ENCODE data around the gene PDHX.
"Not testable (repeated sequence)": the region's sequence is repeated elsewhere in the genome, so short reads cannot be mapped to it uniquely, and the experiment has no call there.

Gene PDHX

DNA sequence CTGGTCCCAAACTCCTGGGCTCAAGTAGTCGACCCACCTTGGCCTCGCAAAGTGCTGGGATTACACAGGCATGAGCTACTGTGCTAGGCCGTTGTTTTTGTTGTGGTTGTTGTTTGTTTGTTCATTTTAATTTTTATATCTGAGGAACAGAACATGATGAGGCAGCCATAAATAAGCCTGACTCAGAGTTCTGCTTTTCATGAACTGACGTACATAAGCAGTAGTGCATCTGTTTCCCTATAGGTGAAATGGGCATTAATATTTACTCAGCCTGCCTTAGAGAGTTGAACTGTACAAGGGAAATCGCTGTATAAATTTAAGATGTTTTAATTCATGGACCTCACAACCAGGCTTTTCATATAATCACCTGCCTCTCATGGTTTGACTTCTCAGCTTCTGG, 80.5 kb downstream of the PDHX start:
- no peak for DNase-seq

DNA sequence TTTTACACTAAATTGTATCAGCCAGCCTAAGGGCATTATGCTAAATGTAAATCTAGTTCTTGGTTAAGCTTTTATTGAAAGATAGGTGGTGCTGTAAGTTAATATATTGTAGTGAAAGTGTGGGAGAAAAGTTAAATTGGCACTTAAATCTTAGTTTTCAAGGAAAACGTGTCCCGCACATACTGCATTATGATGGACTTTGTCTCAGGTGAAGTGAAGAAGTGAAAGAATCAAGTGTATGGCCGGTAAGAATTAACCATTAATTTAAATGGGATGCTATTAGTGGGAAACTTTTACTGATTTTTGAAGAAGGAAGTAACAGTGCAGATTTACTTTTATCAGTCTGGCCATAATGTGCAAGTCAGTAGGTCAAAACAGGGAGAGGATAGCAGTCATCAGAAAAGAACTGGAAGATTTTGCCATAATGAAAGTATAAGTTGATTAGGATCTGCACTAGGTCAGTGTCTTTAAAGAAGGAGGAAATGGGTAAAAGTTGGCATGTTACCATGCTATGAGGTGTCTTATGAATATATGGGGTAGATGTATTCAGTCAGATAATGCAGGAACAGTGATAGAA, 81.6 kb downstream of the PDHX start:
- no peak for DNase-seq

DNA sequence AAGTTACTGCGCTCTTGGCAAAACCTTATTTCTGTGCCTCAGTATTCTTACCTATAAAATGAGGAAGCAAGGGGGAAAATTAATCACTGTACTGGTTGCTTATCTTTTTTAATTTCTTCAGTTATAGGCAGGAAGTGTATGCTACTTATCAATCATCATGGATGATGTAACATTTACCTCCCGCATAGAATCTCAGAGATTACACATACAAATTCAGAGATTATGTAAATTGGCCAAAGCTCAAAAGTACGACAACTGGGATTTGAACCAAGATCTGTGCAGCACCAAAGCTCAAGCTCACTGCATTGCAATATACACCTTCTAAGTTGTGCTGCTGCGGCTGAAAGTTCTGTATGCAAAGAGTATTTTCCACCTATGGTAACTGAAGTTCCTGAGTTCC, 83.0 kb downstream of the PDHX start:
- DNase-seq = no peak

DNA sequence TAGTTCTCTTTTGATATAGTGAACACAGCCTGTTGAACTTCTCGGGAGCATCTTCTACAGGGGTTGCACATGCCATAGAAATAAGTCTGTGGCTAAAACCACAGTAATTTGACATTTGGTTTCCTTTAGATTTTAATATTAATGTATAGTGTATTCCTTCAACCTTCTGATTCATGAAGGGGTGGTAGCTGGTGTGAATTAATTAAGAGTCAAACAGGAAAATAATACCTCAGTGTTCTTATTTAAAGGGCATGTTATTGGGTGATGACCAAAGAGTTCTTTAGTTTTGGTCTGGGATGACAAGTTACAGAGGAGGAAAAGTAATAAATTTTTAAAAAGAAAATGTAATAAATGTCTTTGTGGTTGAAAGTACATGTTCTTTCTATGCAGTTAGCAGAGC, 86.8 kb downstream of the PDHX start:
- no peak for DNase-seq

DNA sequence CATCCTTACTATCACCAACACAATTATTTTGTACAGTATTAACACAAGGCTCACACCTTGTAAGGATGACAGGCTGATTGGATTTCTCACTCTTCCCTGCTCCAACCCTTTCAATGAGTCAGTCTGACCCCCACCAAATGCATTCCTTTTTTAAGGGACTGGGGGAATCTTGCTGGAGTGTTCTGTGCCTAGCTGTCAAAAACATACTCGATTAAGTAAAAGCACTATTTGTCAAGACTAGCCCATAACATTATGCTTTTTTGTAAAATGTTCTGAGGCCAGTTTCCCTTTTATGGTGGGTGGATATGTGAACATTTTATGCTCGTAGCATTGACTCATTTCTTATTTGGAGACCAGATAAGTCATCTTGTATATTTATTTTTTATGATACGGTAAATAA, 87.2 kb downstream of the PDHX start:
- no peak for DNase-seq

DNA sequence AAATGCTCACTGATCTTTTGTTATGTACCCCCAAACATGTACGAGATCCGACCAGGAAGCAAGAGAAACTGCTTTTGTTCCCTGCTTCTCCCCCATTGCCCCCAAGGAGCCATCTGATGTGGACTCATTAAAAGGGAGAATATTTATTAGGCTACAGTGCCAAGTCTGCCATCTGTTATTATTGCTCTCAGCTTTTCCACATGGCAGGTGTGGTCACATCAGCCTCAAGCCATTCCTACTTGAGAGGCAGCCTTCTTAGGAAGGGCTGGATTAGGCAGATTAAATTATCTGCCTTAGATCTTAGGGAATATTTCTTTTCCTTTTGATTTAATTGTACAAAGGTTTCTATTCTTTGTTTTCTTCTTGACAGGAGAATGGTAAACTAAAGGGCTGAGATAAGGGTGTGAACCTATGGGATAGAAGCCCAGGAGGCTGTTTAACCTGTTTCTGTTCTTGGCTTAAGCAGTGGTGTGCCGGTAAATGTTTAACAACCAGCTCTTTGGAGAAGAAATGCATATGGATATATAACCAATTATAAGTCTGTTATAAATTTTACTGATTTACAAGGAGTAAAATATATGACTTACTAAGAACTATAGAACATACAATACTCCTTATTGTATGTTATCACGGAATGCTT, 88.8 kb downstream of the PDHX start:
- DNase-seq = no peak

DNA sequence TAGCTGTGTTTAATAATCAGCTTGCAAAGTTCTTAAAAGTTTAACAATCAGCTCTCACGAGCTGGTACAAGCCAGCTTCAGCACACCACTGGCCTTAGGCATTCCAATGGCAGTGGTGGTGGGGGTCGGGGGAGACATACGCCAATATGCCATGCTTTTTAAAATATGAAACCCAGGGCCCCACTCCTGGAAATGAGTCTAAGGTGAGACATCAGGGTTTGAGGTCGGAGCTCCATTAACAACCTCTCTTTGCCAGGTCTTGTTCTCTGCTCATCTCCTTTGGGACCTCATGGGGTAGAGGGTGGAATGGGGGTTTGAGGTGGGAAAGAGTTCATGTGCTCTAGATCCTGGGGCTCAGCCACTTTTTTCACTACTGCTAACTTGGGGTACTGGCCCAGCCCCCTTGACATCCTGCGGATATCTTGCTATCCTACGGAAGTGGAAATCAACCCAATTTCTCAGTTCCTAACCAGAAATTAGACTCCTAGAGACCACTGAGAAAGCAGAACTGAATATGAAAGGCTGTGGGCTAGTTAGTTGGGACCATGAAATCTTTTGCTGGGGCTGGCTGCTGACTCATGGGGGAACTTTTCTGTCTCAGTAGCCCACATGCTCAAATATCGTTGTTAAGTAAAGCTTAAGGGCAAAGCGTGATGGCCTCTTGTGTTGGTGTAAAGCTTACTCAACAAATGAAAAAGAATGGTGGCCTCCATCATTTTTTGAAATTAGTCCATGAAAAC, 90.1 kb downstream of the PDHX start:
- peak; percentile 25 for DNase-seq

DNA sequence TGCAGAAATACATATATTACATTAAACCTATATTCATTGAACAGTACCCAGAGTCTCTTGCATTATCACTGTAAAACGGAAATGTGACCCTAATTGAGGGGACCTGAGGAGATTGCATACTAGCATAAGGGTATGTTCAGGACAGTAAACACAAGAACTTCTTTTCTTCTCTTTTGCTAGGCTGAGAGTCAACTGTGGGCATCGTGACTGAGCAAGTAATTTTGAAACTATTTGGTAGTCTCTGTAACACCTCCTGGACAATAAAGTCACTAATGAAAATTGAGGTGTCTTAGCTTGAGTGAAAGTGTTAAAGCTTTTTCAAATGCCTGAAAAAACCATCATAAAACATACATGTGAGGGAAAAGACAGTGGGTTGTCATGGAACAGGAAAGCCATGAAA, 90.9 kb downstream of the PDHX start:
- no peak for DNase-seq

DNA sequence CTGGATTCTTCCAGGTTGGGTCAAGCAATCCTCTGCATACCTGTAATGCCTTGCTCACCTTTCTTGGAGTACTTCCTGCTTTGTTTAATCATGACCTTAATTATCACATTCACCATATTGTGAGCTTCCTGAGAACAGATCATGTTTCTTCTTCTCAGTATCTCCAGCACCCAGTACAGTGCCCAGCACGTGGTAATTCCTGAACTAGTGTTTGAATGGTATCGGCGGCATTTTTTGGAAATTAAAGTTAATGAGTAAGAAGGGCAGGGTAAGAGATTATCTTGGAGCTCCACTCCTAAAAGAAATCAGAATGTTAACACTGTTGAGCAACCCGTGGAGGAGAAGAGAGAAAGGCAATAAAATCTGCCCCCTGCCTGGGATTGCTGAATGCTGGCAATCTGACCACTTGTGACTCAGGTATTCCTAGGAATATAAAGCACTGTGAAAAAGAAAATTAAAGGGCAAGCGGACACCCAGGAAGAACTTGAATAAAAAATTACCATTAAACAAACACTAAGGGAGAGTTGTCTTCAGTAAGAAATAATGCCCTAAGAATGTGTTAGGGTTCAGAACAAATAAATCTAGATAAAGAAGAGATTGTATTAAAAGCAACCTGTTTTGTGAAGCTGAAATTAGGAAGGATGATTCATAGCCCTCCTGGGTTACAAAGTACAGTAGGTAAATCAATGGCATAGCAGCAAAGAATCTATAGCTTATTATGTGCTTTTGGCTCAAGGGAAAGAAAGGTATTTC, 92.9 kb downstream of the PDHX start:
- no peak for DNase-seq

DNA sequence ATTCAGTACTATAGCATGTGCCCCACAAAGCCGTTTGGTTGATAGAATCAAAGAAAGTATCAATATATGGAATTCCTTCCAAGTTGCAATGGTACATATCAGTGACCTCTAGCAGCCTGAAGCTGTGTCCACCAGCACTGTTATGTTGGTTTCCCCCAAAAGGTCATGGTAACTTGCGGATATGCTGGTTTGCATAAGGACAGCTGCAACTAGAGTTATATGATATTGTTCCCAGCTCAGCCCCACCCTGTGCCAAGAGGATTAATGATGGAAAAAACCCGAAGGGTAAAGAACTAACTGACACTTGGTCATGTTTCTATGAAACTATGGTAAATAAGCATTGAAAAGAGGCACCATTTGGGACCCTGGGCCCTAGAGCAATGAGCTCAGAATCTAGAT, 93.5 kb downstream of the PDHX start:
- DNase-seq = no peak

DNA sequence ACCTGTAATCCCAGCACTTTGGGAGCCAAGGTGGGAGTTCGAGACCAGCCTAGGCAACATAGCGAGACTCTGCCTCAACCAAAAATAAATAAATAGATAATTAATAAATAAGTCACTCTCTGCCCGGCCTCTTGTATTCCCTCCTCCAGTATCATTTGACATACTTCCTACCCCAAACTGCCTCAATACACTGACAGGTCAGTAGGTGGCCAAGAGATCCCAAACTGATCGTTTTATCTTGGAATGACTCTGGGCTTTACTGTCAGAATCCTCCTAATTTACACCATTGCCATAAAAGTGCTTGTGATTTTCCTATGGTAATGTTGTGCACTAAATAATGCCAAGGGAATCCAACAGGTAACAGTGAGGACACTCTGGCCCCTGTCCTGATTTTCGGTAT, 94.2 kb downstream of the PDHX start:
- no peak for DNase-seq

DNA sequence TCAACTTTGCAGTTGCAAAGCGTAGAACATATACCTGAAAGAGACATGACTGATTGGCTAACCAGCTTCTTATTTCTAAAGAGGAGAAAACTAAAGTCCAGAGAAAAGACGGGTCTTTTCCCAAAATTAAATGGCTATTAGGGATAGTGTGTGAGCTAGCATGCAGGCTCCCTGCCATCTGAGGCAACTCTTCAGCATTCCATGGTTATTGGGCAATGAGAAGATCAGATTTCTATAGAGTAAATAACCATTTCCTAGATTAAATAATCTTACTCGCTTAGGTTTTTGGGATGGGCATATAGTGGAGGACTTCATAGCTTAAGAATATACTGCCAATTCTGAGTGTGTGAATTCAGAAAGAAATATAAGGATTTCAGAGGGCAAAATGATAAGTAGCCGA, 95.0 kb downstream of the PDHX start:
- DNase-seq = no peak

DNA sequence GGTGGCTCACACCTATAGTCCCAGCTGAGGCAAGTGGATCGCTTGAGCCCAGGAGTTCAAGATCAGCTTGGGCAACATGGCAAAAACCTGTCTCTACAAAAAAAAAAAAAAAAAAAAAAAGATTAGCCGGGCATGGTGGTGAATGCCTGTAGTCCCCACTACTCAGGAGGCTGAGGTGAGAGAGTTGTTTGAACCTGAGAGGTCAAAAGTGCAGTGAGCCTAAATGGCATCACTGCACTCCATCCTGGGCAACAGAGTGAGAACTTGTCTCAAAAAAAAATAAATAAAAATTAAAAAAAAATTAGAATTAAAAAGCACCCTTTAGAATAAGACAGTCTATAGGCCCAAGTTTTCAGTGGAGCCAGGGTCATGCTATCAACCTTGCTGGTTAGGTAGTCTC, 95.5 kb downstream of the PDHX start:
- no peak for DNase-seq

DNA sequence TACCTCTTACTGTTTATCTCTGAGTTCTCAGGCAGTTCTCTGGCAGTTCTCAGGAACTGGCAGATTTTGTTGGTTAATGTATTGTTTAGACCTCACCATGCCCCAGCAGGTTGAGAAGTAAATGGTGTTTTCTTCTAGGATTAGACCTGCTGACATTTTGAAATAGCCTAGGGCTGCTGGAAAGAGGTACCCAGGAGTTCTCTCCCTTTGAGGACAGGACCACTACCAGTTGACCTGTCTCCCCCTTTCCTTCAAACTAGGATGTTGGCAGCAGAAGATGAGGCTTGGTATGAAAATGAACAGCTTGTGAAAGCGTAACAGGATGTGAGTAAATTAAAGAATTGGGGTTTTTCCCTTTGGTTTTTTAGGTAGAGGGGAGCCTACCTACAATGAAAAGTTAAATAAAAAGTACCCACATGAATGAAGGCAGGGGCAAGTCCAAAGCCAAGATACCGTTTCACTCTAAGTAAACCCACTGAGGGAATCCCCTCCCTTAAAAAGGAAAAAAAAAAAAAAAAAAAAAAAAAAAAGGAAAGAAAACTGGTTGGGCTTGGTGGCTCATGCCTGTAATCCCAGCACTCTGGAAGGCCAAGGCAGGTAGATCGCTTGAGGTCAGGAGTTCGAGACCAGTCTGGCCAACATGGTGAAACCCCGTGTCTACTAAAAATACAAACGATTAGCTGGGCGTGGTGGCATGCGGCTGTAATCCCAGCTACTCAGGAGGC, 96.2 kb downstream of the PDHX start:
- peak; percentile 12 for DNase-seq

DNA sequence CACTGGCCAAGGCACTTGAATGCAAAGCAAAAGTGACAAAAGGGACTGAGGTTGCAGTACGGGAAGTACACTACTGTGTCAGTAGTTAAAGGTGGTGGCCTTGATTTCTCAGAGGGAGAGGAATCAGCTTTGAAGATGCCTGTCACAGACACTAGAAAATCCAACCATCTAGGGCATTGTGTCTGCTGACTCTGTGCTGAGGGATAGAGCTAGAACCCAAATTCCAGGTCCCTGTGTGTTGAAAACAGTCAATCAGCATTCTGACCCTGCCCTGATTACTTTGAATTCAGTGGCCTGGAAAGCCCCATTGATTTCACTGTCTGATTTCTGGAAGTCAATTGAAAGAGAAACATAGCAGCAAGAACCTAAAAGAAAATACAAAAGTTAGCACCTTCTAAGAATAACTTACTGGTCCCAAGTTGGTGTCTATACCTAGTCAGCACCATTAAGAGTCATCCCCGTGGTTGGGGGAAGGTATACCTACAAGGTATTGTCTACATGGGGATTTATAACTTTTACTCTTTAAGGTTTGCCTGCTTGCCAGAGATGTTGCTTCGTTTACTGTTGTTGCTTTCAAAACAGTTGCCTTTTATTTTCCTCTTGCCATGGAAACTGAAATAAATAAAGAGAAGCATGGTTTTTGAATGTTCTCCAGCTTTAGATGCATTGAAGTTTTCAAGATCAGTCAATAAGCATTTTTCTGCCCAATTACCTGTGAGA, 97.3 kb downstream of the PDHX start:
- DNase-seq = peak; percentile 16

DNA sequence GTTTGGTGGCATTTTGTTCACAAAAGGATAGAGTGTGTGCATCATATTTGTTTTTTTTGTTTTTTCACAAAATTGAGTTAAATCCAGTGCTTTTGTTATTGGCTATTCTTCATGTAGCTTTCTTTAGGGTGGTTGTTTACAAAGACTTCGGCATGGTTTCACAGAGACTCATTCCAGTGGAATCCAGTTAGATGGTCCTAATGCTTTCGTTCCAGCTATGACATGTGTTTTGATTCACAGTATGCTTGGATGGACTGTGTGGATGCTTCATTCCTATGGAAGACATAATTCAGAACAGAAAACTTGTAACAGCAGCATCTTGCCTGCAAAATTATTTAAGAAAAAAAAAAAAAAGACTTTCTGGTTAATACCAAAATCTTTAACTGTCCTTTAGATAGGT, 97.9 kb downstream of the PDHX start:
- no peak for DNase-seq

DNA sequence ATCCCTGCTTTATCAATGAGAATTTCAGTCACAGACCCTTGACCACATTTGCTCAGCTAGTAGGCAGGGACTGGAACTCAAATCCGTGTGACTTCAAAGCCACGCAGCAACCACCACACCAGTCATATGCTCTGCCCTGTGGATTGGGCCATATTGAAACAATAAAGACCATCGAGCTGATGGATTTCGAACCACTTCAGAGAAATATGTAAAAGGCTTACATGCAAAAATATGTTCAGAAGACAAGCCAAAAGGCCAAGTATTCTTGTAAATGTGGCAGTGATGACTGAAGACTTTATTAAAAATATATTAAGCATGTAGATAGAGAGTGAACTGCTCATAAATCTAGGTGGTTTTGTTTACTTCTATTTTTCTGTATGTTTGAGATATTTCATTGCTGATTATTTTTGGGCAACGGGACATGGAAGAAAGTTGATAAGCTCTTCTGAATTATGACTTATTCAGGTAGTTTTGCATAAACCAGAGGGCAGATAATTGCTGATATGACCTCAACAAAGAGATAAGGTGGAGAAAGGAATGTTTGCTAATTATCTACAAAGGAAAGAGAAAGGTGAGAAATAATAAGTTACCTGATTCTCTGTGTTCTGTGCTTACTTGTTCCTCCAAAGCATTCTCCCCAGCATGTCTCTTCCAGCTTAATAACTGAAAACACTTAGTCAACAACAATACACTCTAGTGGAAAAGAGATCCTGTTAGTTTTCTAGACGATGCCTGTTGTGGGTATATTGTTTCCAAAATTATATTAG, 99.4 kb downstream of the PDHX start:
- DNase-seq = no peak

DNA sequence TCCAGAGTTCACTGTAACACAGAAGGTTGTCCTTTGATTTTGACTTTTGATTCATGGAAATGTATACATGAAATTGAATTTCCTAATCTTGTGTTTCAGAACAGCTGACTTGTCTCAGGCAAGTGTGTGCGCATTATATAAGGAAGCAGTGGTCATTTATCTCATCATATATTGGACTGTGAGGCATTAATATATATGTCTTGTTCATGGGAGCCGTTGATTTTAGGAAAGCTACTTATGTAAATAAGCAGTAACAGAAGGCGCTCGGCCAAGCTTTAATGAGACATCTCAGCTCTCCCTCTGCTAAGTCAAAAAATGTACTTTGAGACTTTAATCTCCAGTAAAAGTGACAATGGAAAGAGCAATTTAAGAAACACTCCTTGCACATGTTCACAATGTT, 100.5 kb downstream of the PDHX start:
- no peak for DNase-seq

DNA sequence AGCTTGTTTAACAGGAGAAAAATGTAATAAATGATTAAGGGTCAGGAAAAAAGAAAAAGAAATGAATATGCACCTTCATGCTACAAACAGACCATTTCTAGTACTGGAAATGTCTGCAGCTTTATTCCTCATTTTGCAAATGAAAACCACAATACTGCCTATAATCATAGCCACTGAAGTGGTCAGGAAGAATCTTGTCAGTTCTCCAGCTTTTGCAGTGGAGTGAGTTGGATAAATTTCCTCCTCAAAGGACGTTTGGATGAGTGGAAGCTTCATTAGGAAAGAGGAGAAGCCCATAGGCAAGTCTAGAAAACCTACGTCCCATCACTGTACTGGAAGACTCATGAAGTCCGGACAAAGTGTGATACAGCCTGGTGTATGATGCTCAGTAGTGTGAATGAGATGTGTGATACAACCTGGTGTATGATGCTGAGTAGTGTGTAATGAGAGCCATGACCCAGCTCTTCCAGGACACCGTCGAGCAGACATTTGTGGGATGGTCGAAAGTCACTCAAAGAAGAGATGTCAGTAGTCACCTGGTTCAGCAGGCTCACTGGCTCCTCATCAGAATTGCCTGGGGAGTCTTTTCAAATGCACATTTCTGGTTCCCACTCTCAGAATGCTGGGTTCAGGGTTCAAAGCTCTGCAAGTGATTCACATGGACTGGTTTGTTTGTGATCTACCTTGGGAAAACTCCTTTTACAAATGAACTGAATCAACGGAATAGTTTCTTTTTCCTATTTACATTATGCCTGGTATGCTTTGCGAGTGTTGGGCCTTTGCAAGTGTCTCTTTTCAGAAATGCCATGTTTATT, 101.3 kb downstream of the PDHX start:
- no peak for DNase-seq

DNA sequence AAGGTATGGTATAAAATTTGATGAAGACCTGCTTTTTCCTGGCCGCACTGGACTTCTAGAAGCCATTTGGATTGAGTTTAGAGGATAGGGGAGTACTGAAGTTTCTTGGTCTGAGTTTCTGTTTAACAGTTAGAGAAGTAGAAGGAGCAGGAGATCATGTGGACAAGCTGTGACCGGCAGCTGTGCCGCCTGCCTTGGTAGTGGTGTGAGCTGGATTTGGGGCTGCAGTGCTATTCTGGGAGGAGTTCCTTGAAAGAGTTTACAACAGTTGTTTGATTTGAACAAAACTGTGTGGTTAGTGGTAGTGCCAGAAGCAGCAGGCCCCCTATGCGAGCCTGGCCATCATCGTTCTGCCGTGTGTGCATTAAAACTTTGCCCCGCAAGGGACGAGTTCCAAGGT, 105.2 kb downstream of the PDHX start:
- DNase-seq = no peak

DNA sequence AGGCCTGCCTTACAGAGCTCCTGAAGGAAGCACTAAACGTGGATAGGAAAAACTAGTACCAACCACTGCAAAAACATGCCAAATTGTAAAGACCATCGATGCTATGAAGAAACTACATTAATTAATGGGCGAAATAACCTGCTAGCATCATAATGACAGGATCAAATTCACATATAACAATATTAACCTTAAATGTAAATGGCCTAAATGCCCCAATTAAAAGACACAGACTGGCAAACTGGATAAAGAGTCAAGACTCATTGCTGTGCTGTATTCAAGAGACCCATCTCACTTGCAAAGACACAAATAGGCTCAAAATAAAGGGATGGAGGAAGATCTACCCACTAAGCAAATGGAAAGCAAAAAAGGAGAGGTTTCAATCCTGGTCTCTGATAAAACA, 107.5 kb downstream of the PDHX start:
- not testable (repeated sequence) for DNase-seq
